ENCODE results near the gene SEZ6L.

GRCh38 chr22:26327306-26327705 lies 158.0 kb downstream of the SEZ6L start:
- TF ChIP-seq CTCF (IDR thresholded peaks at IDR 0.05; ENCODE audit: low read length) (no peak), EZH2 (IDR thresholded peaks at IDR 0.05; ENCODE audit: borderline replicate concordance, low read length) (no peak)
